ENCODE data around the gene KREMEN2.
"Not testable (repeated sequence)": the region's sequence is repeated elsewhere in the genome, so short reads cannot be mapped to it uniquely, and the experiment has no call there.

The KREMEN2 gene

GRCh38 chr16:2933701-2934100 lies 30.4 kb upstream of the KREMEN2 start:
- H3K4me3 ChIP-seq (ENCODE audit: low read depth, low read length), result no peak overlapping the region
- no peak for TF ChIP-seq CTCF (IDR thresholded peaks at IDR 0.05; ENCODE audit: borderline replicate concordance, insufficient read depth, low read depth, low read length)

- H3K4me3 ChIP-seq (ENCODE audit: low read depth, low read length), result no peak overlapping the region
- TF ChIP-seq CTCF (IDR thresholded peaks at IDR 0.05; ENCODE audit: borderline replicate concordance, insufficient read depth, low read depth, low read length), result no peak
Observed at GRCh38 chr16:2934450-2934849, 29.6 kb upstream of the KREMEN2 start.

GRCh38 chr16:2936436-2937011 lies 27.6 kb upstream of the KREMEN2 start:
- H3K4me3 ChIP-seq (ENCODE audit: low read depth, low read length), result no peak overlapping the region
- TF ChIP-seq CTCF (IDR thresholded peaks at IDR 0.05; ENCODE audit: borderline replicate concordance, insufficient read depth, low read depth, low read length), result no peak

- no peak overlapping the region for H3K4me3 ChIP-seq (ENCODE audit: low read depth, low read length)
Observed at GRCh38 chr16:2937170-2937569, 26.9 kb upstream of the KREMEN2 start.

DNA sequence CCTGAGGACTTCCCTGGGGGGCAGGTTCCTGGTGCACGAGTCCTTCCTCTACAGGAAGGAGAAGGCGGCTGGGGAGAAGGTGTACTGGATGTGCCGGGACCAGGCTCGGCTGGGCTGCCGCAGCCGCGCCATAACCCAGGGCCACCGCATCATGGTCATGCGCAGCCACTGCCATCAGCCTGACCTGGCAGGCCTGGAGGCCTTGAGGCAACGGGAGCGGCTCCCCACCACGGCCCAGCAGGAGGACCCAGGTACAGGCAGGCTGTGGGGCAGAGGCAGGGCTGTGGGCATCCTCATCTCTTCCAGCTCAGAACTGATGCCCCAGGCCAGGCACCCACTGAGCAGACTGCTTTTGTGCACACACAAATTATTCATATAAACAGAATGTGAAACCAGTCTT lies 25.9 kb upstream of the KREMEN2 start:
- no peak overlapping the region for H3K4me3 ChIP-seq (ENCODE audit: low read depth, low read length)

More at GRCh38 chr16:2937170-2937569, 26.9 kb upstream of the KREMEN2 start:
- no peak for TF ChIP-seq CTCF (IDR thresholded peaks at IDR 0.05; ENCODE audit: borderline replicate concordance, insufficient read depth, low read depth, low read length)

DNA sequence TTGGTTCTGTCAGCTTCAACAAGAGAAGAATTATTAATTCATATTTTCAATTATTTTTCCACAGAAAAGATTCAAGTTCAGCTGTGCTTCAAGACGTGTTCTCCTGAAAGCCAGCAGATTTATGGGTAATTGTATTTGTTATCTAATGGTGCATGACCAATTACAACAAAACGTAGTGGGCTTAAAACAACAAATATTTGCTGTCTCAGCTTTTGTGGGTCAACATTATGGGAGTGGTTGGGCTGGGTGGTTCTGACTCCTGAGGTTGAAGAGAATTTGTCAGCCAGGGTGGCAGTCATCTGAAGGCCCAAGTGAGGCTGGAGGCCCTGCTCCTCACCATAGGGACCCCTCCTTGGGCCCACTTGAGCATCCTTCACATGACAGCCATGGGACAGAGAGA lies 24.1 kb upstream of the KREMEN2 start:
- TF ChIP-seq CTCF (IDR thresholded peaks at IDR 0.05; ENCODE audit: borderline replicate concordance, insufficient read depth, low read depth, low read length), result no peak
- H3K4me3 ChIP-seq (ENCODE audit: low read depth, low read length), result no peak overlapping the region

More for the DNA sequence above, 25.9 kb upstream of the KREMEN2 start:
- no peak for TF ChIP-seq CTCF (IDR thresholded peaks at IDR 0.05; ENCODE audit: borderline replicate concordance, insufficient read depth, low read depth, low read length)

DNA sequence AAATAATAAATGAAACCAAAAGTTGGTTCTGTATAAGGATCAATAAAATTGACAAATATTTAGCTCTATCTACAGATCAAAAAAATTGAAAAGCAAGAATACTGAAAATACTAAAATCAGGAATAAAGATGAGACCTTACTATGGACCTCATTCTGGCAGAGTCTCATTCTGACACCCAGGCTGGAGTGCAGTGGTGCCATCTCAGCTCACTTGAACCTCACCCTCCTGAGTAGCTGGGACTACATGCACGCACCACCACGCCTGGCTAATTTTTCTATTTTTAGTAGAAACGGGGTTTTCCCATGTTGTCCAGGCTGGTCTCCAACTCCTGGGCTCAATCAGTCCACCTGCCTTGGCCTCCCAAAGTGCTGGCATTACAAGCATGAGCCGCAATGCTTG lies 22.0 kb upstream of the KREMEN2 start:
- no peak overlapping the region for H3K4me3 ChIP-seq (ENCODE audit: low read depth, low read length)
- no peak for TF ChIP-seq CTCF (IDR thresholded peaks at IDR 0.05; ENCODE audit: borderline replicate concordance, insufficient read depth, low read depth, low read length)

GRCh38 chr16:2943716-2944115 lies 20.4 kb upstream of the KREMEN2 start:
- not testable (repeated sequence) for H3K4me3 ChIP-seq (ENCODE audit: low read depth, low read length)

All from GM12875 (cell line).